Activated T-helper 1 cell treated with anti-CD3 and anti-CD28 coated beads, Interleukin-12 subunit alpha, Interleukin-12 subunit beta, Interleukin-2, Interleukin-4 antibody, amounts not matched to agents 30 ng/mL and 10 ng/mL and 1 ng/mL, durations not matched to agents 14 hours and 24 hours and 36 hours (primary cell): ENCODE data around the gene METTL8. TPM values are rescaled to one million over a fixed set of nuclear protein-coding genes. Genes with fewer than 3 reads are reported as not detected.

ENCODE experiments used
- DNase-seq: peaks from one replicate; pipeline ENCODE4 v3.0.0; 2021; ENCODE audit warnings: low spot score
- H3K27ac Mint-ChIP-seq: one replicate; pipeline ENCODE4 v1.8.0; 2021; ENCODE audit warnings: mild to moderate bottlenecking, mixed read lengths
- H3K27me3 Mint-ChIP-seq: one replicate; pipeline ENCODE4 v1.8.0; 2022; ENCODE audit warnings: mild to moderate bottlenecking, moderate library complexity, mixed read lengths; ENCODE audit not compliant: insufficient read depth
- H3K36me3 Mint-ChIP-seq: one replicate; pipeline ENCODE4 v1.8.0; 2021; ENCODE audit warnings: low read depth, mixed read lengths
- H3K4me1 Mint-ChIP-seq: one replicate; pipeline ENCODE4 v1.8.0; 2021; ENCODE audit warnings: low read depth, mixed read lengths
- H3K4me3 Mint-ChIP-seq: one replicate; pipeline ENCODE4 v1.8.0; 2021; ENCODE audit warnings: mild to moderate bottlenecking, moderate library complexity, mixed read lengths
- H3K9me3 Mint-ChIP-seq: one replicate; pipeline ENCODE4 v1.8.0; 2021; ENCODE audit warnings: mixed read lengths
- intact Hi-C: fragments of 100-400 bp; cut with micrococcal nuclease; formaldehyde crosslinking; loops from one replicate; pipeline ENCODE4 v1.15.1; 2024
- total RNA-seq: library from RNA; stranded (reverse); gene quantifications from 2 replicates; pipeline ENCODE4 v1.2.3, GENCODE V29; 2022

Gene METTL8
- total RNA-seq, 1 donor from 2014 or later: 31.8 TPM

DNA sequence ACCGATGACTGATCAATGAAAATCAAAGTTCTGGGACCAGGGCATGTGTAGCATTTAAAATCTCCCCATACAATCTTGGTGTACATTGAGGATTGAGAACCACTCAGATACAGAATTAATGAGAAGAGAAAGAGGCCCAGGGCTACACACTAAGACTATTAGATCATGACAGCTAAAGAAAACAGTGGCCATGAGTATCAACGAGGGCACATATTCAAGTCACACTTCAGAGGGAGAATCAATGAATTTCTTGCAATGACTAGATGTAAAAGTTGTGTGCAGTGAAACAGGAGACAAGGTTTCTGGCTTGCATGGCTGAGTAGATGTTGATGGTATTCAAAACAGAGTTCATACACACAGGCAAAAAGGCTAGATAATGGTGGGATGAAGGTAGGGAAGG, 29.1 kb downstream of the METTL8 start:
- Mint-ChIP-seq H3K4me1 (peaks cover 14% of the 10 kb centered on the region), H3K36me3 (peaks cover 18% of the 10 kb centered on the region), H3K27ac (no peak overlapping the region), H3K9me3 (peaks cover 22% of the 10 kb centered on the region), H3K27me3 (no peaks in the 10 kb centered on the region), H3K4me3 (no peak overlapping the region)
- intact Hi-C loops: no loop called here
- no peak for DNase-seq

DNA sequence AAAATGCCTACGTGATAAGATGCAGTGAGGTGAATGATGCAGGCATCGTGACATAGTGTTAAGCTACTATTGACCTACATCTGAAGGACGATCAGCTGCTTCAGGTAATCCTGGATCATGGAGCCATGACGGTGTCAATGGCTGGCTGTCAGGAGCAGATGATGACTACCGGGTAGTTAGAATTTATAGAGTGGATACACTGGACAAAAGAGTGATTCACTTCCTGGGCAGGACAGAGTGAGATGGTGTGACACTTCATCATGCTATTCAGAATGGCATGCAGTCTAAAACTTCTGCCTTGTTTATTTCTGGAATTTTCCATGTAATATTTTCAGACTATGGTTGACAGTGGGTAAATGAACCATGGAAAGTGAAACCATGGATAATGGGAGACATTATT, 29.5 kb downstream of the METTL8 start:
- no peak overlapping the region for H3K4me3 Mint-ChIP-seq
- intact Hi-C loops: no loop called here
- H3K4me1 Mint-ChIP-seq: peaks cover 16% of the 10 kb centered on the region
- no peak for DNase-seq
- H3K27ac Mint-ChIP-seq: no peak overlapping the region
- peaks cover 18% of the 10 kb centered on the region for H3K36me3 Mint-ChIP-seq
- no peaks in the 10 kb centered on the region for H3K27me3 Mint-ChIP-seq
- peaks cover 22% of the 10 kb centered on the region for H3K9me3 Mint-ChIP-seq

DNA sequence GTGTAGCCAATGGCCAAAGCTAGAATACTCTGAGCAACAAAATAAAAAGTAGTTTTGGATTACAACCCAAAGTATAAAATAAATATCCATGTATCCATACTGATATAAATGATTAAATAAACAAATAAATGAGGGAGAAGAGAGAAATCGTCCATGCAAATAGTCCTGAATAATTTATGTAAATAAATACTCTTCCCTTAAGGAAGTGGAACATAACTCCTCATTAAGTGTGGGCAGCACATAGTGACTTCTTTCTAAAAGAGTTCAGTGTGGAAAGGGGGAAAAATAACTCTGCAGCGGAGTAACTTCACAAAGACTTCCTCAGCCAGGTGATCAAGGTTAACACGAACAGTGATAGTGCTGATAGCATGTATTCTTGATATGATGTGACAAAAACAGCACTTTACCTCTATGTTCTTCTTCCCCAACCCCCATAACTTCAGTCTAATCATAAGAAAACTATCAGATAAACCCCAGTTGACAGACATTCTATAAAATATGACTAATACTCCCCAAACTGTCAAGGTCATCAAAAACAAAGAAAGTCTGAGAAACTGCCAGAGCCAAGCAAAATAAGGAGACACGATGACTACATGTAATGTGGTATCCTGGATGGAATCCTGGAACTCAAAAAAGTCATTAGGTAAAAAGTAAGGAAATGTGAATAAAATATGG, 30.7 kb downstream of the METTL8 start:
- Mint-ChIP-seq H3K4me3 (no peak overlapping the region), H3K36me3 (peaks cover 18% of the 10 kb centered on the region), H3K27me3 (no peaks in the 10 kb centered on the region), H3K9me3 (peaks cover 22% of the 10 kb centered on the region), H3K27ac (no peak overlapping the region), H3K4me1 (peaks cover 21% of the 10 kb centered on the region)
- intact Hi-C loops: no loop called here
- DNase-seq: no peak

DNA sequence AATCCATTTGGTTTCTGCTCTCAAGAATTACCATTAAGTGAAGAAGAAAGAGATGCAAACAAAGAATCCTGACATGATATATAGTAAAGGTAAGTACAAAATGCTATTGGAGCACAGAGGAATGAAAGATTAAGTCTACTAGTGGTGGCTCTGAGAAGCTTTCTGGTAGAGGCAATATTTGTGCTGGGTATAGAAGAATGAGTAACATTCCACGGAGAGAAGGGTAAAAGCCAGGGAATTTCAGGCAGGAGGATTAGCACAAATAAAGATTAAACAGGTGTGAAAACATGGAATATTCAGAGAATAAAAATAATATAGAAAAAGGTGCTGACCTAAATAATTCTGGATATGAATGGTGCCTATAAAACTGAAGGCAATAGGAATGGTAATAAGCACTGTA, 31.8 kb downstream of the METTL8 start:
- intact Hi-C loops: no loop called here
- H3K27ac Mint-ChIP-seq: no peak overlapping the region
- peaks cover 22% of the 10 kb centered on the region for H3K9me3 Mint-ChIP-seq
- H3K27me3 Mint-ChIP-seq: no peaks in the 10 kb centered on the region
- H3K4me1 Mint-ChIP-seq: peaks cover 21% of the 10 kb centered on the region
- DNase-seq: no peak
- H3K36me3 Mint-ChIP-seq: peaks cover 18% of the 10 kb centered on the region
- no peak overlapping the region for H3K4me3 Mint-ChIP-seq

DNA sequence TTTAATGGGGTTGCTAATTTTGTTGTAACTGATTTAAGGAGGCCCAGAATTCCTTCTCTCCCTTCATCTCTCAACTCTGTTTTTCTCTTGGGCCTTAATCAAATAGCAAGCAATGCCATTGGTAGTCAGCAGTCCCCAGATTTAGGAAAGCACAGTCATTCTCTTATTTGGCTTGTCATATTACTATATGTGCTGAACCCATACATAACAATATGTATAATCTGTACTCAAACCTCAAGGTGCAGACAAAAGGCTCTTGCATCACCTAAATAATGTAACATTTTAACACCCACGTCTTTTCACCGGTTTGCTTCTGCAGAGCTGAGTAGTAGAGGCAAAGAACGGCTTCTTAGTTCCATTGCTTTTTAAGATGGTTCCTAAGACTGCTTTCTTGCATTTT, 33.4 kb downstream of the METTL8 start:
- DNase-seq: no peak
- H3K36me3 Mint-ChIP-seq: peaks cover 15% of the 10 kb centered on the region
- H3K4me1 Mint-ChIP-seq: peaks cover 15% of the 10 kb centered on the region
- peaks cover 19% of the 10 kb centered on the region for H3K9me3 Mint-ChIP-seq
- H3K4me3 Mint-ChIP-seq: no peak overlapping the region
- H3K27me3 Mint-ChIP-seq: no peaks in the 10 kb centered on the region
- no peak overlapping the region for H3K27ac Mint-ChIP-seq
- intact Hi-C loops: no loop called here

DNA sequence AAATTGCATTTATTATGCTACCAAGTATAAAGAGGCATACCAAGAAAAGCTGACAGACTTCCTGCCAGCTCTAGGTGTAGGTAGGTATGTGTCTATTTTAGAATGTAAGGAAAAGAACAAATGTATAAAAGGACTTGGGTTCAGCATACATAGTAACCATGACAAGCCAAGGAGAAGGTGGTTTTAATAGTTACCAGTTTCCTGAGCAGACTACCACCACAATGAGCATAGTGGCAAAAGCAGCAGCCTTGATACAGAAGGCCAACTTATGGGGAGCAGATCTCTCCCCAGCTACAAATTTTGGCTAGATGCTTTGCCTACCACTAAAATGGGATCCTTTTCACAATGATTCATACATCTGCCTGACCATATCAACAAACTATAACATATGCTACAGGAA, 34.5 kb downstream of the METTL8 start:
- H3K27me3 Mint-ChIP-seq: no peaks in the 10 kb centered on the region
- intact Hi-C loops: no loop called here
- no peak overlapping the region for H3K27ac Mint-ChIP-seq
- H3K4me3 Mint-ChIP-seq: no peak overlapping the region
- DNase-seq: no peak
- peaks cover 13% of the 10 kb centered on the region for H3K4me1 Mint-ChIP-seq
- peaks cover 10% of the 10 kb centered on the region for H3K36me3 Mint-ChIP-seq
- peaks cover 18% of the 10 kb centered on the region for H3K9me3 Mint-ChIP-seq

DNA sequence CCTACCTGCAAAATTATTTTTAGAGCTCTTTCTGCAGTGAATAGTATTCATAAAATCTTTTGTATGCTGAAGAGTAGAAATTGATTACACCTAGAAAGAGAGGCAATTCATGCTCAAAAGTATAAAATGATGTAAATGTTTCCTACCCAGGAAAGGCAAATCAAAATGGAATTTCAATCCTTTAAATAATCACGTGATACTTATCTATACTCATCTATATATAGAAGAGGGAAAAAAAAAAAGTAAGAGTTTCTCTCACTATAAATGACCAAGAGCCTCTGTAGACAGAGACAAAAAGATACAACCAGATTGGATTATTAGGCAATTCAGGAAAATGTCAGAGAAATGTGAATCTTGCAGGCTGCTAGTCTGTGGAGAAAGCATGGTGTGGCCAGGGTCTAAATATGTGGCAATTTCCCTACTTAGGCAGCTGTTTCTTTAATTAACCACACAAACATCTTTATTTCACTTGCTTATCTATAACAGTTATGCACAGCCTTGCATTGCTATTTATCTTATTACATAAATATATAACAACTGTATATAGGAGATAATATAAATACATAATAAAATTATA, 39.5 kb downstream of the METTL8 start:
- no peak for DNase-seq
- intact Hi-C loops: no loop called here
- Mint-ChIP-seq H3K36me3 (peaks cover 9% of the 10 kb centered on the region), H3K9me3 (no peaks in the 10 kb centered on the region), H3K27me3 (no peaks in the 10 kb centered on the region), H3K4me1 (peaks cover 22% of the 10 kb centered on the region), H3K27ac (no peak overlapping the region), H3K4me3 (no peak overlapping the region)

DNA sequence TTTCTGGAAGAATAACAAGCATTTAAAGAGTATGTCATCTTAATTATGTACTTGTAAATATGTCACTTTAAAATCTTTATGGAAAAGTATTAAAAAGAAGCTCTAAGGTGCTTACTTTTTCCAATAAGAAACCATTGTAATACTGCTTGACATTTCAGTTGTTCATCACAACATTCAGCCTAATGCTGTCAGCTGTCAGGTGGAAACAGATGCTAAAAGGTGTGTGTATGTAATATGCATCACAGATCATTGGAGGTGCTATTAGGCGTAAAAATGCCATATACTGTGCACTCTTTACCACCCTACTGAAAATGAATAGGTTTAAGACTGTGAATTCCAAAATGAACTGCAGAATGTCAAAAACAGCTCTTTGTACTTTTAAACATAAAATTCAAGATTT, 40.3 kb downstream of the METTL8 start:
- Mint-ChIP-seq H3K27ac (no peak overlapping the region), H3K36me3 (peaks cover 9% of the 10 kb centered on the region), H3K27me3 (no peaks in the 10 kb centered on the region), H3K4me3 (no peak overlapping the region), H3K4me1 (peaks cover 17% of the 10 kb centered on the region), H3K9me3 (no peaks in the 10 kb centered on the region)
- intact Hi-C loops: no loop called here
- DNase-seq: no peak

DNA sequence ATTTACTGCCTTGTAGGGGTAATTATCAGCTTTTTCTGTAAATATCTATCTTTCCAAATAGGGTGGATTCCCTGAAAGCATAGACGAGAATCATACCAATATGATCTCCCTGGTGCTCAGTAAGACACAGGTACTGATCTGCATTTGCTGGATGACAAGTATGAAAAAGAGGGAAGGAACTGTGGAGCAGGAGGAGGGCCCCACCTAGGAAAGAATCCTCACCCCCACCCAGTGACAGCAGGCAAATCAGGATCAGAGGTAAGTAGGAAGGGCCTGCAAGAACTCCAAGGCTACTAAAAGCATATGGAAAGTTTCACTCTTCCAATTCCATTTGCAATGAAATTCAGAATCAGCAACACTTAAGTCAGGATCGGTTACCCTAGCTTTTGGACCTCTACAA, 42.3 kb downstream of the METTL8 start:
- Mint-ChIP-seq H3K9me3 (no peaks in the 10 kb centered on the region), H3K36me3 (peaks cover 9% of the 10 kb centered on the region), H3K4me1 (peaks cover 17% of the 10 kb centered on the region), H3K27me3 (no peaks in the 10 kb centered on the region), H3K27ac (no peak overlapping the region), H3K4me3 (no peak overlapping the region)
- DNase-seq: no peak
- intact Hi-C loops: loop anchor here (1.0 kb wide), 1 partner anchor 43 kb away; the partner anchor contains the start of gene DCAF17

DNA sequence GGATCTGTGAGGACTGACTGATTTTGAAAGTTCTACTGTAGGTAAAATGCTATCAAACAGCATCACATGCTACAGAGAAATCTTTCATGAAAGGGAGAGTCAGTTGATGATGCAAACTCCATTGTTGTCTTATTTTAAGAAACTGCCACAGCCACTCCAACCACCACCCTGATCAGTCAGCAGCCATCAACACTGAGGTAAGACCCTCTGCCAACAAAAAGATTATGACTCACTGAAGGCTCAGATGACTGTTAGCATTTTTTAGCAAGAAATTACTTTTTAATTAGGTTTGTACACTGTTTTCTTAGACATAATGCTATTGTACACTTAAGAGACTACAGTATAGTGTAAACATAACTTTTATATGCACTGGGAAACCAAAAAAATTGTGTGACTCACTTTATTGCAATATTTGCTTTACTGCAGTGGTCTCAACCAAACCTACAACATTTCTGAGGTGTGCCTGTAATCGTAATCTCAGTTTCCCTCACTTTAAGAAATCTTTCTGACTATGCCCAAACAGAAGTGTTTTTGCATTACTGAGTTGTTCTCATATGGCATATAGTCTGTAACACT, 42.8 kb downstream of the METTL8 start:
- DNase-seq: no peak
- H3K9me3 Mint-ChIP-seq: no peaks in the 10 kb centered on the region
- peaks cover 17% of the 10 kb centered on the region for H3K4me1 Mint-ChIP-seq
- no peaks in the 10 kb centered on the region for H3K27me3 Mint-ChIP-seq
- H3K27ac Mint-ChIP-seq: no peak overlapping the region
- no peak overlapping the region for H3K4me3 Mint-ChIP-seq
- peaks cover 9% of the 10 kb centered on the region for H3K36me3 Mint-ChIP-seq
- intact Hi-C loops: loop anchor here (1.0 kb wide), 1 partner anchor 43 kb away; the partner anchor contains the start of gene DCAF17

DNA sequence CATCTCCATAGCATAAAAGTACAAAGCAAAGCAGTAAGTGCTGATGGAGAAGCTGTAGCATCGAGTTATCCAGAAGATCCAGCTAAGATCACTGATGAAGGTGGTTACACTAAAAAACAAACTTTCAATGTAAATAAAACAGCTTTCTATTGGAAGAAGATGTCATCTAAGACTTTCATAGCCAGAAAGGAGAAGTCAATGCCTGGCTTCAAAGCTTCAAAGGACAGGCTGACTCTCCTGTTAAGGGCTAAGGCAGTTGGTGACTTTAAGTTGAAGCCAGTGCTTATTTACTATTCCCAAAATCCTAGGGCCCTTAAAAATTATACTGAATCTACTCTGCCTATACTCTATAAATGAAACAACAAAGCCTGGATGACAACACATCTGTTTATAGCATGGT, 44.0 kb downstream of the METTL8 start:
- Mint-ChIP-seq H3K36me3 (peaks cover 11% of the 10 kb centered on the region), H3K27me3 (no peaks in the 10 kb centered on the region), H3K4me3 (no peak overlapping the region), H3K27ac (no peak overlapping the region), H3K4me1 (peaks cover 17% of the 10 kb centered on the region), H3K9me3 (no peaks in the 10 kb centered on the region)
- no peak for DNase-seq
- intact Hi-C loops: no loop called here

DNA sequence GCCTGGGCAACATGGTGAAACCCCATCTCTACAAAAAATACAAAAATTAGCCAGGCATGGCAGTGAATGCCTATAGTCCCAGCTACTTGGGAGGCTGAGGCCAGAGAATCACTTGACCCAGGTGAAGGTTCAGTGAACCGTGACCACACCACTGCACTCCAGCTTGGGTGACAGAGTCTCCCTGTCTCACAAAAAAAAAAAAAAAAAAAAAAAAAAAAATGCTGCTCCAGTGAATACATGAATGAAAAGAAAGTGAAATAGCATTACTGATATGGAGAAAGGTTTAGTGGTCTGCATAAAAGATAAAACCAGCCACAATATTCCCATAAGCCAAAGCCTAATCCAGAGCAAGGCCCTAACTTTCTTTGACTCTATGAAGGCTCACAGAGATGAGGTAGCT, 44.5 kb downstream of the METTL8 start:
- H3K4me1 Mint-ChIP-seq: peaks cover 17% of the 10 kb centered on the region
- no peak overlapping the region for H3K4me3 Mint-ChIP-seq
- no peak overlapping the region for H3K27ac Mint-ChIP-seq
- intact Hi-C loops: no loop called here
- H3K27me3 Mint-ChIP-seq: no peaks in the 10 kb centered on the region
- DNase-seq: no peak
- peaks cover 11% of the 10 kb centered on the region for H3K36me3 Mint-ChIP-seq
- H3K9me3 Mint-ChIP-seq: no peaks in the 10 kb centered on the region

DNA sequence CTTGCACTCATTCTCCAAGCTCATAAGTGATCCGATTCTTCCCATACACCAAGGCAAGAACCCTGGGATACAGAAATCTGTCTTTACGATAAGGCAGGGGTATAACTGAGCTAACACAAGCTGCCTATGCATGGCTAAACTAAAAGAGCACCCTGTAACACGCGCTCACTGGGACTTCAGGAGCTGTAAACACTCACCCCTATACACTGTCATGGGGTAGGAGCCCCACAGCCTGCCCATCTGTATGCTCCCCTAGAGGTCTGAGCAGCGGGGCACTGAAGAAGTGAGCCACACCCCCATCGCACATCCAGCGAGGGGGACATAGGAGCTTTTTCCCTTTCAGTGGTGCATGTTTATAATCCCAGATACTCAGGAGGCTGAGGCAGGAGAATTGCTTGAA, 46.7 kb downstream of the METTL8 start:
- Mint-ChIP-seq H3K4me3 (no peak overlapping the region), H3K4me1 (peaks cover 17% of the 10 kb centered on the region), H3K36me3 (peaks cover 18% of the 10 kb centered on the region), H3K27me3 (no peaks in the 10 kb centered on the region), H3K27ac (no peak overlapping the region), H3K9me3 (peaks cover 4% of the 10 kb centered on the region)
- DNase-seq: no peak
- intact Hi-C loops: no loop called here
